Muscle of leg (tissue), 11 donors: ENCODE data around the gene HGF. TPM values are rescaled to one million over a fixed set of nuclear protein-coding genes. Genes with fewer than 3 reads are reported as not detected.
"Not testable (repeated sequence)": the region's sequence is repeated elsewhere in the genome, so short reads cannot be mapped to it uniquely, and the experiment has no call there.

ENCODE experiments used
- DNase-seq: peaks from one replicate; pipeline ENCODE4 v3.0.0; 2013
- H3K27ac ChIP-seq: one replicate; pipeline ENCODE4 v1.5.1; 2013; ENCODE audit warnings: mild to moderate bottlenecking, low read length, control low read depth
- H3K27me3 ChIP-seq: one replicate; pipeline ENCODE4 v1.6.1; 2013; ENCODE audit warnings: low read length; ENCODE audit not compliant: control insufficient read depth, insufficient read depth
- H3K36me3 ChIP-seq: one replicate; pipeline ENCODE4 v1.6.1; 2013; ENCODE audit warnings: low read length; ENCODE audit not compliant: control insufficient read depth, insufficient read depth
- H3K4me1 ChIP-seq: one replicate; pipeline ENCODE4 v1.6.1; 2013; ENCODE audit warnings: low read length; ENCODE audit not compliant: control insufficient read depth, insufficient read depth
- H3K4me3 ChIP-seq: one replicate; pipeline ENCODE4 v1.5.1; 2013; ENCODE audit warnings: low read length, control low read depth
- H3K9me3 ChIP-seq: replicated peaks from 2 replicates; pipeline ENCODE4 v1.6.1; 2013; ENCODE audit warnings: low read depth, low read length; ENCODE audit not compliant: control insufficient read depth
- WGBS: methylation state at CpG from one replicate; pipeline ENCODE4 v1.1.5; 2013; ENCODE audit warnings: missing lambda C conversion rate; ENCODE audit not compliant: insufficient coverage; 5-methylcytosine and 5-hydroxymethylcytosine counted together
- polyA plus RNA-seq, 8 donors: library from polyadenylated mRNA; unstranded; fragments of 120-200 nt; gene quantifications; one replicate each; pipeline versions ENCODE4 v1.2.1 to v1.2.3, GENCODE V29; 2013; ENCODE audit warnings: inconsistent platforms in 1 of 8, low replicate concordance in 1 of 8; ENCODE audit not compliant: insufficient read length in 8 of 8, insufficient read depth in 1 of 8
- total RNA-seq: library from RNA; stranded (reverse); fragments of 120-200 nt; gene quantifications from one replicate; pipeline ENCODE4 v1.2.4, GENCODE V29; 2013

Gene HGF
- total and polyA plus RNA-seq, 9 donors: 2.8 to 7.5 (median 5.2) TPM

- Histone ChIP-seq H3K4me1 (no peaks in the 10 kb centered on the region), H3K27ac (no peak overlapping the region), H3K9me3 (no peaks in the 10 kb centered on the region), H3K4me3 (no peak overlapping the region), H3K27me3 (no peaks in the 10 kb centered on the region), H3K36me3 (no peaks in the 10 kb centered on the region)
- WGBS: no CpG with 5 or more reads among the region's 2 CpGs
- no peak for DNase-seq
These were observed 44.6 kb downstream of the HGF start for GRCh38 chr7:81725003-81725811.

DNA sequence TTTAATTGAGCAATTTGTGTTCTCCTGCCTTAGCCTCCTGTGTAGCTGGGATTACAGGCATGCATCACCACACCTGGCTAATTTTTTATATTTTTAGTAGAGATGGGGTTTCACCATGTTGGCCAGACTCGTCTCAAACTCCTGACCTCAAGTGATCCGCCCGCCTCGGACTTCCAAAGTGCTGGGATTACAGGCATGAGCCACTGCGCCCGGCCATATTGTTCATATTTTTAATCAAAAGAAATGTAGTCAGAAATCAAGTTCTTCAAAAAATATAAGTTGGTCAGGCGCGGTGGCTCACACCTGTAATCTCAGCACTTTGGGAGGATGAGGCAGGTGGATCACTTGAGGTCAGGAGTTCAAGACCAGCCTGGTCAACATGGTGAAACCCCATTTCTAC lies 47.6 kb downstream of the HGF start:
- H3K4me3 ChIP-seq, H3K36me3 ChIP-seq, H3K27me3 ChIP-seq, H3K27ac ChIP-seq, H3K9me3 ChIP-seq, H3K4me1 ChIP-seq, DNase-seq: not testable (repeated sequence)
- WGBS: no CpG with 5 or more reads among the region's 8 CpGs

DNA sequence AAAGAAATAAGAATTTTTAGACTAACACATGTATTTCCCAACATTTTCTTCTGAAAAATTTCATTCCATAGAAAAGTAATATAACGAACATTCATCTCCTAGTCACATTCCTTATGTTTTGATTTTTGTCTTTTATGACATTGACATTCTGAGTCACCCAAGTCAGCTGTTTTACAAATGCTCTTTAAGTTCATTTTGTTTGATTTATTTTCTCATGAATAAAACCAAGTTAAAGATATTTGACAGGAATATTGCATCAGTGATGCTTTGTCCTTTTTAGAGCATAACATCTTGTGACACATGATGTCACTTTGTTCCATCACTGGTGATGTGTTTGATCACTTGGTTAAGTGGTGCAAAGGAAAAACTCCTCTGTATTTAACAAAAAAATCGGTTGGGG lies 48.4 kb downstream of the HGF start:
- Histone ChIP-seq H3K4me1 (no peaks in the 10 kb centered on the region), H3K4me3 (no peak overlapping the region), H3K9me3 (no peaks in the 10 kb centered on the region), H3K27ac (no peak overlapping the region), H3K36me3 (no peaks in the 10 kb centered on the region), H3K27me3 (no peaks in the 10 kb centered on the region)
- DNase-seq: no peak
- WGBS: no CpG with 5 or more reads among the region's 2 CpGs

- no peak overlapping the region for H3K4me3 ChIP-seq
- no peaks in the 10 kb centered on the region for H3K9me3 ChIP-seq
- H3K27ac ChIP-seq: no peak overlapping the region
- H3K36me3 ChIP-seq: no peaks in the 10 kb centered on the region
- H3K27me3 ChIP-seq: no peaks in the 10 kb centered on the region
- no peak for DNase-seq
- H3K4me1 ChIP-seq: no peaks in the 10 kb centered on the region
These were observed 50.0 kb downstream of the HGF start for GRCh38 chr7:81719865-81720264.

DNA sequence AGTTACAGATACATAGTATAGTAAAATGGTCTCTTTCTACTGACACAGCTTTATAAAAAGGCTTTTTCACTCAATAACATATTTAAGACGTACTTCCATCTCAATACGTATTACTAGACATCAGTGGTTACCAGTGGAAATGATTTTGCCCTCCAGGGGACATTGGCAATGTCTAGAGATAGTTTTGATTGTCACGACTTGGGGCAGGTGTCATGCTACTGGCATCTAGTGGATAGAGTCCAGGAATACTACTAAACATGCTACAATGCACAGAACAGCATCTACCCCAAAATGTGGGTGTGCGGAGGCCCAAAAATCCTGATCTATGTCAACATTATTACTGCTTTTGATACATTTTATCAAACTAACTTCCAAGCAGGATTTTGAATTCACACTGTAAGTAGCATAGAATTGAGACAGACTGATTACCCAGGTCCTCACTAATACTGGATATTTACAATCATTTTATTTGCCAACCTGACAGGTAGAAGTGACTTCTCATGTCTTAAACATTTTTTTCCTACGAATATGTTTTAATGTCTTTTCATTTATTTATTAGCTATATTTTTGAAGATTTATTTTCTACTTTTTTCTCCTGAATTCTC lies 53.8 kb downstream of the HGF start:
- no peaks in the 10 kb centered on the region for H3K36me3 ChIP-seq
- no CpG with 5 or more reads among the region's 5 CpGs for WGBS
- peak; percentile 7 for DNase-seq

DNA sequence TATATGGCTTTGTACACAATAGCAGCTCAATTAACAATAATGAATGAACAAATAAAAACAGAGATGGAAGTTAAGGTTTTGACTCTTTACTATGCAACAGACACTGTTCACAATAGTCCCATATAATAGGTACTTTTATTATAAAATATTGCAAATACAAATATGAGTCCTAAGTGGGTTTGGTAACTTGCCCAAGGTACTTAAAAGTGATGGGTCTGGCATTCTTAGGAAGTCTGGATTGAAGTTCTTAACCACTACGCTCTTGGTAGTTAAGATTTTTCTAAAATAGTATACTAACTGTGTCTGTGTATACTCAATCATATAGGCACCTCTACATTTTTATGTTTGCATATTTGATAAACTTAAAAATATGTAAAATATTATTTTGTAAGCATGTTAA lies 55.5 kb downstream of the HGF start:
- no peaks in the 10 kb centered on the region for H3K36me3 ChIP-seq
- no peak overlapping the region for H3K27ac ChIP-seq
- no peak overlapping the region for H3K4me3 ChIP-seq
- H3K9me3 ChIP-seq: no peaks in the 10 kb centered on the region
- WGBS: no CpG with 5 or more reads among the region's 1 CpG
- no peaks in the 10 kb centered on the region for H3K27me3 ChIP-seq
- DNase-seq: no peak
- no peaks in the 10 kb centered on the region for H3K4me1 ChIP-seq

More for the DNA sequence above, 53.8 kb downstream of the HGF start:
- Histone ChIP-seq H3K4me1 (no peaks in the 10 kb centered on the region), H3K27me3 (no peaks in the 10 kb centered on the region), H3K4me3 (no peak overlapping the region), H3K27ac (no peak overlapping the region), H3K9me3 (no peaks in the 10 kb centered on the region)

DNA sequence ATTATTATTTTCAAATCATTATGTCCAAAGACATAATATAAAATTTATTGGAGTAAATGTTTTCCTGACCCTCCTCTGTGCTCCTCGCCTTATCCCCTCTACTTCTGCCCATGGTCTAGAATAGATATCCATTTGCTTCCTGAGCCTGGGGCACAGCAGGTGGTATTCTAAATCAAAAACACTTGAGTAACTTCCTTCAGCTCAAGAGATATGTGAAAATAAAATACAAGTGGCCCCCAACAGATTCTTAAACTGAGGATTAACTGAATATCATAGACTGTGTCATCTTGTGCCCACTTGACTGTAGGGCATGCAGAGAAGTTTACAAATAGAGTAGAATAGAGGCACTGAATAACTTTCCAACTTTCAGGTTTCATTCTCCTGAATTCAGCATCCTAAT lies 59.1 kb downstream of the HGF start:
- Histone ChIP-seq H3K4me1 (no peaks in the 10 kb centered on the region), H3K36me3 (no peaks in the 10 kb centered on the region), H3K9me3 (no peaks in the 10 kb centered on the region), H3K27ac (no peak overlapping the region), H3K4me3 (no peak overlapping the region), H3K27me3 (no peaks in the 10 kb centered on the region)
- no peak for DNase-seq
- no CpG with 5 or more reads among the region's 1 CpG for WGBS

DNA sequence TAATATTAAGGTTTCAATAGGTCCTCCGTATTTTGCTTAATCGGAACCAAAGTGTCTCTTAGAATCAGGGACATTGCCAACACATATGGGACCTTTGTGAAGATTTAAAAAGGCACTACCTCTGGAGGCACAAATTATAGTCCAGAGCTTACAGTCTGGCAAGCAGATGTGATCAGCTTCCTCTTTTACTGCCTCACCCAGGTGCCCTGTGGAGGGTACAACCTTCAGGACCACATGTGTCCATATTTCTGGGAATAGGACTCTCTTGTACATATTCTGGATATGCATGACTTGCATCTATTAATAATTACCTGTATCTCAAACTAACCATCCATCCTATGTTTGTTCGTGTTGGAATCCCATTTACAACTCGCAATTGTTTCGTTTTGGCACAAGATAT lies 60.0 kb downstream of the HGF start:
- H3K27me3 ChIP-seq: no peaks in the 10 kb centered on the region
- 60% methylated on average over 1 of the region's 5 CpGs for WGBS
- no peak for DNase-seq
- H3K4me3 ChIP-seq: no peak overlapping the region
- no peaks in the 10 kb centered on the region for H3K9me3 ChIP-seq
- no peaks in the 10 kb centered on the region for H3K36me3 ChIP-seq
- no peaks in the 10 kb centered on the region for H3K4me1 ChIP-seq
- no peak overlapping the region for H3K27ac ChIP-seq

- peak; percentile 90 for DNase-seq
These were observed 61.9 kb downstream of the HGF start for GRCh38 chr7:81707966-81708365.

GRCh38 chr7:81707196-81707595 lies 62.7 kb downstream of the HGF start:
- H3K36me3 ChIP-seq: no peaks in the 10 kb centered on the region
- no peaks in the 10 kb centered on the region for H3K9me3 ChIP-seq
- H3K4me3 ChIP-seq: no peak overlapping the region
- WGBS: no CpG with 5 or more reads among the region's 4 CpGs
- peak; percentile 61 for DNase-seq
- H3K4me1 ChIP-seq: no peaks in the 10 kb centered on the region
- no peaks in the 10 kb centered on the region for H3K27me3 ChIP-seq
- no peak overlapping the region for H3K27ac ChIP-seq

More at GRCh38 chr7:81707966-81708365, 61.9 kb downstream of the HGF start:
- Histone ChIP-seq H3K36me3 (no peaks in the 10 kb centered on the region), H3K27ac (no peak overlapping the region), H3K4me3 (no peak overlapping the region), H3K27me3 (no peaks in the 10 kb centered on the region), H3K4me1 (no peaks in the 10 kb centered on the region), H3K9me3 (no peaks in the 10 kb centered on the region)
